CD4-positive, alpha-beta memory T cell (primary cell): ENCODE data around the gene CPLANE2. TPM values are rescaled to one million over a fixed set of nuclear protein-coding genes. Genes with fewer than 3 reads are reported as not detected.

Experiments used
- CTCF ChIA-PET: fragments of 350-600 bp; sonication (Branson Sonifier 250); formaldehyde crosslinking; loops from one replicate; lab custom pipeline; 2021; ENCODE audit warnings: inconsistent platforms; ENCODE audit not compliant: partially characterized antibody; lab: Charles Lee
- POLR2A ChIA-PET: fragments of 350-600 bp; sonication (Branson Sonifier 250); formaldehyde crosslinking; loops from one replicate; lab custom pipeline; 2021; ENCODE audit not compliant: partially characterized antibody; lab: Charles Lee
- DNase-seq, 5 donors: peaks; one replicate each; pipeline versions ENCODE4 v3.0.0 to v3.0.0-alpha.2; 2020 to 2022; ENCODE audit warnings: mixed read lengths in 1 of 5
- H3K27ac ChIP-seq: one replicate; pipeline ENCODE4 v1.7.0; 2013; ENCODE audit warnings: low read depth, low read length
- H3K27me3 ChIP-seq: 2 replicates; pipeline ENCODE4 v1.7.0; 2013; ENCODE audit warnings: mild to moderate bottlenecking, low read length, moderate library complexity; ENCODE audit not compliant: insufficient read depth
- H3K36me3 ChIP-seq: 2 replicates; pipeline ENCODE4 v1.7.0; 2013; ENCODE audit warnings: mild to moderate bottlenecking, low read length, moderate library complexity; ENCODE audit not compliant: insufficient read depth
- H3K4me1 ChIP-seq: 2 replicates; pipeline ENCODE4 v1.7.0; 2013; ENCODE audit warnings: mild to moderate bottlenecking, low read length, moderate library complexity; ENCODE audit not compliant: insufficient read depth
- H3K4me3 ChIP-seq, 2 donors: one replicate each; pipeline ENCODE4 v1.7.0; 2013; ENCODE audit warnings: low read length in 2 of 2, mild to moderate bottlenecking in 1 of 2
- H3K9me3 ChIP-seq, 2 donors: one replicate each; pipeline ENCODE4 v1.7.0; 2013; ENCODE audit warnings: low read length in 2 of 2, control low read depth in 1 of 2; ENCODE audit not compliant: control insufficient read depth in 1 of 2
- H3K27ac Mint-ChIP-seq, 7 donors: one replicate each; pipeline ENCODE4 v1.8.0; 2020 to 2021; ENCODE audit warnings: mixed read lengths in 7 of 7, mild to moderate bottlenecking in 6 of 7, inconsistent platforms in 3 of 7, moderate library complexity in 3 of 7
- H3K27me3 Mint-ChIP-seq, 2 donors: one replicate each; pipeline ENCODE4 v1.8.0; 2020 to 2021; ENCODE audit warnings: mixed read lengths in 2 of 2
- H3K36me3 Mint-ChIP-seq, 2 donors: one replicate each; pipeline ENCODE4 v1.8.0; 2020 to 2021; ENCODE audit warnings: mixed read lengths in 2 of 2, inconsistent platforms in 1 of 2, mild to moderate bottlenecking in 1 of 2
- H3K4me1 Mint-ChIP-seq, 4 donors: one replicate each; pipeline ENCODE4 v1.8.0; 2020 to 2021; ENCODE audit warnings: mixed read lengths in 4 of 4, mild to moderate bottlenecking in 1 of 4
- H3K4me3 Mint-ChIP-seq, 8 donors: one replicate each; pipeline ENCODE4 v1.8.0; 2020 to 2021; ENCODE audit warnings: mixed read lengths in 8 of 8, mild to moderate bottlenecking in 7 of 8, moderate library complexity in 6 of 8, inconsistent platforms in 3 of 8
- H3K9me3 Mint-ChIP-seq, 8 donors: one replicate each; pipeline ENCODE4 v1.8.0; 2020 to 2021; ENCODE audit warnings: mixed read lengths in 8 of 8, mild to moderate bottlenecking in 5 of 8, inconsistent platforms in 3 of 8, moderate library complexity in 1 of 8
- intact Hi-C: fragments of 100-400 bp; cut with micrococcal nuclease; formaldehyde crosslinking; loops from one replicate; pipeline ENCODE4 v1.15.1; 2023
- polyA plus RNA-seq, 2 donors: library from polyadenylated mRNA; unstranded; fragments of 300-500 nt; fragmentation: Illumina TruSeq; gene quantifications; one replicate each; pipeline ENCODE4 v1.2.3, GENCODE V29; 2021
- total RNA-seq, 2 experiments: library from RNA; stranded (reverse); gene quantifications; one replicate each; pipeline ENCODE4 v1.2.3, GENCODE V29; 2021

CPLANE2 gene
- total and polyA plus RNA-seq, 4 experiments from 2014 or later, result 2.4 to 13.6 (median 7.5) TPM

- CTCF ChIA-PET, result interaction anchor here (0.6 to 1.0 kb wide), 2 partner anchors 40 to 131 kb away, joined by 3 to 4 read pairs; no protein-coding TSS in a partner anchor
- POLR2A ChIA-PET, result no interaction called here
- no peak overlapping the region for H3K27ac ChIP-seq
- H3K4me3 ChIP-seq, result no peak overlapping the region
- peaks cover 0 to 5% of the 10 kb centered on the region in 2 donors for H3K36me3 Mint-ChIP-seq
- no peak for DNase-seq
- H3K9me3 Mint-ChIP-seq, result peaks cover 0 to 2% (median 0%) of the 10 kb centered on the region in 8 donors
- H3K4me3 Mint-ChIP-seq, result peak overlapping the region in 1 of 8 donors; percentile 24
- H3K4me1 Mint-ChIP-seq, result peaks cover 14 to 27% (median 21%) of the 10 kb centered on the region in 4 donors
- peak overlapping the region in 3 of 7 donors; percentile 55 to 74 (median 70) for H3K27ac Mint-ChIP-seq
- H3K36me3 ChIP-seq, result no peaks in the 10 kb centered on the region
- peaks cover 28% of the 10 kb centered on the region for H3K4me1 ChIP-seq
- H3K27me3 Mint-ChIP-seq, result no peaks in the 10 kb centered on the region
- intact Hi-C loops, result no loop called here
- no peaks in the 10 kb centered on the region for H3K27me3 ChIP-seq
- no peaks in the 10 kb centered on the region for H3K9me3 ChIP-seq
Measured at GRCh38 chr1:16239972-16240491, 3.0 kb upstream of the CPLANE2 start.

DNA sequence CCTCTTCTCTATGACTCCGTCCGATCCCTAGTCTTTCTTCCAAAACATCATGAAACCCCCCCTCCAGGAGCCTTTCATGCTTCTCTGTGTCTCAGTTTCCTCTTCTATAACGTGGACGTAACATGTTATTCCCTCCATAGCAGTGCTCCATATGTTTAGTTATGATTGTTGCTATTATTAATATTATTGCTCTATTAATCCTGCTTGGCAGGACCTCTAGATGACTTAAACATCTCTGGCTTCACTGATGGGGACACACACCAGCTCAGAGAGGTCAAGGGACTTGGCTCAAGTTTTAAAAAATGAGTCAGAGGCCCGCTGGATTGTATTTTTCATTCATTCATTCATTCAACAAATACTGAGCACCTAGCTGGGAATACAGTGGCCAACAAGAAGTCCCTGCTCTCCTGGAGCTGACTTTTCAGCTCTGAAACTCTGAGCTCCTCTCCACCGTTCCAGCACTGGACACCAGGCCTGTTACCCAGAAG is 404 bp upstream of the CPLANE2 start:
- POLR2A ChIA-PET, result interaction anchor here (1.0 to 4.0 kb wide), 5 partner anchors 17 to 159 kb away, joined by 3 to 27 read pairs (median 7); partner anchors contain the start of gene SZRD1

GRCh38 chr1:16235944-16236510 is 956 bp downstream of the CPLANE2 start:
- Mint-ChIP-seq H3K4me3 (peak overlapping the region; percentile 83 to 97 (median 91)), H3K27me3 (no peaks in the 10 kb centered on the region), H3K9me3 (peaks cover 0 to 3% (median 0%) of the 10 kb centered on the region in 8 donors), H3K4me1 (peaks cover 12 to 23% (median 18%) of the 10 kb centered on the region in 4 donors), H3K36me3 (peaks cover 0 to 9% of the 10 kb centered on the region in 2 donors), H3K27ac (peak overlapping the region; percentile 94 to 99 (median 97))
- intact Hi-C loops, result loop anchor here (2.0 kb wide), 2 partner anchors 131 to 157 kb away; partner anchors contain the start of gene SZRD1
- Histone ChIP-seq H3K36me3 (peaks cover 6% of the 10 kb centered on the region), H3K27me3 (no peaks in the 10 kb centered on the region), H3K4me3 (peak overlapping the region; percentile 68 to 72), H3K27ac (peak overlapping the region; percentile 82), H3K4me1 (peaks cover 24% of the 10 kb centered on the region), H3K9me3 (no peaks in the 10 kb centered on the region)
- DNase-seq, result peak; percentile 44 to 76 (median 54)
- POLR2A ChIA-PET, result interaction anchor here (0.6 to 4.0 kb wide), 5 partner anchors 18 to 119 kb away, joined by 3 to 27 read pairs (median 5); partner anchors contain the start of gene FBXO42
- CTCF ChIA-PET, result interaction anchor here (0.7 to 2.7 kb wide), 4 partner anchors 8 to 46 kb away, joined by 3 to 10 read pairs (median 6); no protein-coding TSS in a partner anchor

More for the DNA sequence above, 404 bp upstream of the CPLANE2 start:
- DNase-seq, result no peak
- intact Hi-C loops, result loop anchor here (1.0 to 2.0 kb wide), 4 partner anchors 20 to 159 kb away; partner anchors contain the start of gene SZRD1
- H3K4me1 Mint-ChIP-seq, result peaks cover 12 to 23% (median 18%) of the 10 kb centered on the region in 4 donors
- Histone ChIP-seq H3K36me3 (peaks cover 2% of the 10 kb centered on the region), H3K4me1 (peaks cover 24% of the 10 kb centered on the region), H3K9me3 (no peaks in the 10 kb centered on the region), H3K27me3 (no peaks in the 10 kb centered on the region), H3K4me3 (peak overlapping the region; percentile 44 to 72), H3K27ac (peak overlapping the region; percentile 82)
- H3K36me3 Mint-ChIP-seq, result peaks cover 0 to 9% of the 10 kb centered on the region in 2 donors
- peak overlapping the region; percentile 83 to 97 (median 91) for H3K4me3 Mint-ChIP-seq
- CTCF ChIA-PET, result interaction anchor here (0.8 to 2.7 kb wide), 9 partner anchors 11 to 164 kb away, joined by 3 to 10 read pairs (median 4); partner anchors contain the start of gene FAM131C
- H3K27ac Mint-ChIP-seq, result peak overlapping the region; percentile 94 to 99 (median 97)
- H3K9me3 Mint-ChIP-seq, result peaks cover 0 to 3% (median 0%) of the 10 kb centered on the region in 8 donors
- no peaks in the 10 kb centered on the region for H3K27me3 Mint-ChIP-seq

GRCh38 chr1:16235347-16235746 is 1.6 kb downstream of the CPLANE2 start:
- H3K4me3 ChIP-seq, result no peak overlapping the region
- H3K4me1 ChIP-seq, result peaks cover 24% of the 10 kb centered on the region
- H3K4me3 Mint-ChIP-seq, result peak overlapping the region in 1 of 8 donors; percentile 62
- ChIA-PET CTCF (interaction anchor here (0.7 to 2.0 kb wide), 4 partner anchors 9 to 157 kb away, joined by 3 to 9 read pairs (median 4); no protein-coding TSS in a partner anchor), POLR2A (interaction anchor here (0.6 to 4.0 kb wide), 4 partner anchors 19 to 120 kb away, joined by 3 to 27 read pairs (median 4); partner anchors contain the start of gene FBXO42)
- peak overlapping the region in 2 of 7 donors; percentile 52 to 57 for H3K27ac Mint-ChIP-seq
- peaks cover 0 to 3% (median 0%) of the 10 kb centered on the region in 8 donors for H3K9me3 Mint-ChIP-seq
- H3K36me3 Mint-ChIP-seq, result peaks cover 0 to 9% of the 10 kb centered on the region in 2 donors
- no peaks in the 10 kb centered on the region for H3K27me3 ChIP-seq
- intact Hi-C loops, result no loop called here
- no peaks in the 10 kb centered on the region for H3K9me3 ChIP-seq
- DNase-seq, result no peak
- H3K4me1 Mint-ChIP-seq, result peaks cover 12 to 23% (median 18%) of the 10 kb centered on the region in 4 donors
- H3K27me3 Mint-ChIP-seq, result no peaks in the 10 kb centered on the region
- H3K36me3 ChIP-seq, result peaks cover 6% of the 10 kb centered on the region
- no peak overlapping the region for H3K27ac ChIP-seq

- Mint-ChIP-seq H3K36me3 (peaks cover 0 to 12% of the 10 kb centered on the region in 2 donors), H3K4me3 (no peak overlapping the region), H3K4me1 (peaks cover 12 to 27% (median 18%) of the 10 kb centered on the region in 4 donors), H3K27ac (no peak overlapping the region), H3K27me3 (peaks cover 0 to 6% of the 10 kb centered on the region in 2 donors), H3K9me3 (peaks cover 0 to 3% (median 0%) of the 10 kb centered on the region in 8 donors)
- Histone ChIP-seq H3K36me3 (peaks cover 6% of the 10 kb centered on the region), H3K4me1 (peaks cover 24% of the 10 kb centered on the region), H3K4me3 (no peak overlapping the region), H3K9me3 (no peaks in the 10 kb centered on the region), H3K27ac (no peak overlapping the region), H3K27me3 (no peaks in the 10 kb centered on the region)
- intact Hi-C loops, result no loop called here
- DNase-seq, result no peak
- ChIA-PET CTCF (interaction anchor here (1.2 to 1.4 kb wide), 3 partner anchors 44 to 154 kb away, joined by 3 to 4 read pairs (median 3); no protein-coding TSS in a partner anchor), POLR2A (interaction anchor here (1.1 kb wide), 1 partner anchor 17 kb away, joined by 4 read pairs; no protein-coding TSS in a partner anchor)
Measured at GRCh38 chr1:16233431-16233830, 3.6 kb downstream of the CPLANE2 start.

GRCh38 chr1:16232316-16232710 is 4.7 kb downstream of the CPLANE2 start:
- POLR2A ChIA-PET, result interaction anchor here (1.3 kb wide), 1 partner anchor 24 kb away, joined by 4 read pairs; no protein-coding TSS in a partner anchor
- CTCF ChIA-PET, result interaction anchor here (0.7 to 1.4 kb wide), 2 partner anchors 10 to 46 kb away, joined by 3 read pairs; no protein-coding TSS in a partner anchor
- intact Hi-C loops, result no loop called here

More at GRCh38 chr1:16232316-16232710, 4.7 kb downstream of the CPLANE2 start:
- H3K9me3 ChIP-seq, result no peaks in the 10 kb centered on the region
- H3K4me1 ChIP-seq, result peaks cover 16% of the 10 kb centered on the region
- peaks cover 0 to 13% of the 10 kb centered on the region in 2 donors for H3K36me3 Mint-ChIP-seq
- peaks cover 0 to 5% (median 0%) of the 10 kb centered on the region in 8 donors for H3K9me3 Mint-ChIP-seq
- no peak overlapping the region for H3K27ac ChIP-seq
- H3K4me3 ChIP-seq, result no peak overlapping the region
- H3K36me3 ChIP-seq, result peaks cover 6% of the 10 kb centered on the region
- H3K27ac Mint-ChIP-seq, result no peak overlapping the region
- peaks cover 5 to 13% of the 10 kb centered on the region in 2 donors for H3K27me3 Mint-ChIP-seq
- DNase-seq, result no peak
- H3K27me3 ChIP-seq, result no peaks in the 10 kb centered on the region
- no peak overlapping the region for H3K4me3 Mint-ChIP-seq
- peaks cover 9 to 20% (median 15%) of the 10 kb centered on the region in 4 donors for H3K4me1 Mint-ChIP-seq
